GM18508 (cell line): Measurements from ENCODE around the gene SORCS2.

Experiments
- ATAC-seq: cut with Tn5 transposase; IDR thresholded peaks from one replicate; pipeline ENCODE4 v1.9.1; 2021; ENCODE audit warnings: moderate number of reproducible peaks; ENCODE audit not compliant: insufficient read depth, unreplicated experiment

Gene SORCS2

GRCh38 chr4:7510066-7510465 lies 317.7 kb downstream of the SORCS2 start:
- ATAC-seq: no peak

GRCh38 chr4:7510538-7510937 lies 318.2 kb downstream of the SORCS2 start:
- ATAC-seq: no peak

- no peak for ATAC-seq
Measured at GRCh38 chr4:7511525-7511924, 319.2 kb downstream of the SORCS2 start.

GRCh38 chr4:7512428-7512827 lies 320.1 kb downstream of the SORCS2 start:
- ATAC-seq: no peak

GRCh38 chr4:7512946-7513345 lies 320.6 kb downstream of the SORCS2 start:
- no peak for ATAC-seq

GRCh38 chr4:7513671-7514070 lies 321.3 kb downstream of the SORCS2 start:
- ATAC-seq: no peak

GRCh38 chr4:7514281-7514680 lies 321.9 kb downstream of the SORCS2 start:
- ATAC-seq: no peak

- ATAC-seq: no peak
Measured at GRCh38 chr4:7514789-7515188, 322.5 kb downstream of the SORCS2 start.

- no peak for ATAC-seq
Measured at GRCh38 chr4:7515390-7515902, 323.1 kb downstream of the SORCS2 start.

GRCh38 chr4:7516096-7516772 lies 323.9 kb downstream of the SORCS2 start:
- no peak for ATAC-seq

GRCh38 chr4:7516773-7517144 lies 324.4 kb downstream of the SORCS2 start:
- no peak for ATAC-seq

GRCh38 chr4:7518871-7519637 lies 326.7 kb downstream of the SORCS2 start:
- ATAC-seq: no peak

GRCh38 chr4:7519638-7520376 lies 327.5 kb downstream of the SORCS2 start:
- ATAC-seq: no peak

GRCh38 chr4:7521666-7522065 lies 329.3 kb downstream of the SORCS2 start:
- no peak for ATAC-seq

GRCh38 chr4:7522452-7523220 lies 330.3 kb downstream of the SORCS2 start:
- ATAC-seq: no peak

- no peak for ATAC-seq
Measured at GRCh38 chr4:7523526-7523925, 331.2 kb downstream of the SORCS2 start.

- no peak for ATAC-seq
Measured at GRCh38 chr4:7524064-7524682, 331.8 kb downstream of the SORCS2 start.

- no peak for ATAC-seq
Measured at GRCh38 chr4:7524843-7525242, 332.5 kb downstream of the SORCS2 start.

- ATAC-seq: no peak
Measured at GRCh38 chr4:7526491-7526890, 334.2 kb downstream of the SORCS2 start.
